Measurements from ENCODE around the gene CLEC19A.
"Not testable (repeated sequence)": the region's sequence is repeated elsewhere in the genome, so short reads cannot be mapped to it uniquely, and the experiment has no call there.

The CLEC19A gene

GRCh38 chr16:19286827-19287226, 1.3 kb downstream of the CLEC19A start:
- no peak for DNase-seq (ENCODE audit: low spot score)

- no peak for DNase-seq (ENCODE audit: low spot score)
Observed at GRCh38 chr16:19287241-19287640, 1.7 kb downstream of the CLEC19A start.

- no peak for DNase-seq (ENCODE audit: low spot score)
Observed at GRCh38 chr16:19288872-19289799, 3.6 kb downstream of the CLEC19A start.

- no peak for DNase-seq (ENCODE audit: low spot score)
Observed at GRCh38 chr16:19289811-19290485, 4.4 kb downstream of the CLEC19A start.

GRCh38 chr16:19290860-19291259, 5.3 kb downstream of the CLEC19A start:
- no peak for DNase-seq (ENCODE audit: low spot score)

GRCh38 chr16:19291475-19291874, 5.9 kb downstream of the CLEC19A start:
- no peak for DNase-seq (ENCODE audit: low spot score)

- no peak for DNase-seq (ENCODE audit: low spot score)
Observed at GRCh38 chr16:19292186-19292585, 6.7 kb downstream of the CLEC19A start.

- no peak for DNase-seq (ENCODE audit: low spot score)
Observed at GRCh38 chr16:19294156-19294649, 8.7 kb downstream of the CLEC19A start.

GRCh38 chr16:19295393-19295792, 9.9 kb downstream of the CLEC19A start:
- DNase-seq (ENCODE audit: low spot score) = no peak

- DNase-seq (ENCODE audit: low spot score) = no peak
Observed at GRCh38 chr16:19297454-19297853, 11.9 kb downstream of the CLEC19A start.

- DNase-seq (ENCODE audit: low spot score) = no peak
Observed at GRCh38 chr16:19299565-19299964, 14.0 kb downstream of the CLEC19A start.

GRCh38 chr16:19301931-19302330, 16.4 kb downstream of the CLEC19A start:
- DNase-seq (ENCODE audit: low spot score) = no peak

GRCh38 chr16:19304750-19305149, 19.2 kb downstream of the CLEC19A start:
- no peak for DNase-seq (ENCODE audit: low spot score)

GRCh38 chr16:19305443-19305842, 19.9 kb downstream of the CLEC19A start:
- DNase-seq (ENCODE audit: low spot score) = no peak

GRCh38 chr16:19307587-19308241, 22.2 kb downstream of the CLEC19A start:
- no peak for DNase-seq (ENCODE audit: low spot score)

GRCh38 chr16:19308392-19308791, 22.9 kb downstream of the CLEC19A start:
- DNase-seq (ENCODE audit: low spot score) = no peak

GRCh38 chr16:19309178-19309577, 23.6 kb downstream of the CLEC19A start:
- no peak for DNase-seq (ENCODE audit: low spot score)

GRCh38 chr16:19314718-19315425, 29.3 kb downstream of the CLEC19A start:
- DNase-seq (ENCODE audit: low spot score) = no peak

GRCh38 chr16:19315889-19316433, 30.4 kb downstream of the CLEC19A start:
- DNase-seq (ENCODE audit: low spot score) = no peak

GRCh38 chr16:19316846-19317245, 31.3 kb downstream of the CLEC19A start:
- no peak for DNase-seq (ENCODE audit: low spot score)

- not testable (repeated sequence) for DNase-seq (ENCODE audit: low spot score)
Observed at GRCh38 chr16:19321186-19321585, 35.7 kb downstream of the CLEC19A start.

GRCh38 chr16:19323596-19323995, 38.1 kb downstream of the CLEC19A start:
- no peak for DNase-seq (ENCODE audit: low spot score)
